GM18868 (cell line): Measurements from ENCODE around the gene DEPDC1.
A peak's percentile ranks its signal among the peaks of the same experiment; 100 is the strongest.
"Not testable (repeated sequence)": the region's sequence is repeated elsewhere in the genome, so short reads cannot be mapped to it uniquely, and the experiment has no call there.

Experiments
- ATAC-seq: cut with Tn5 transposase; IDR thresholded peaks from one replicate; pipeline ENCODE4 v1.9.1; 2021; ENCODE audit warnings: mild to moderate bottlenecking, moderate library complexity; ENCODE audit not compliant: unreplicated experiment

Gene DEPDC1

GRCh38 chr1:68496680-68497357 lies at the start of gene DEPDC1:
TSS of gene DEPDC1 (minus strand) at chr1:68497082. CDS start at chr1:68496999, 83 bp downstream.
- ATAC-seq = peak; percentile 93

- ATAC-seq = no peak
Measured at GRCh38 chr1:68544651-68545050, 47.8 kb upstream of the DEPDC1 start.

- no peak for ATAC-seq
Measured at GRCh38 chr1:68542586-68542985, 45.7 kb upstream of the DEPDC1 start.

- ATAC-seq = no peak
Measured at GRCh38 chr1:68538941-68539340, 42.1 kb upstream of the DEPDC1 start.

- no peak for ATAC-seq
Measured at GRCh38 chr1:68528243-68528642, 31.4 kb upstream of the DEPDC1 start.

- no peak for ATAC-seq
Measured at GRCh38 chr1:68525781-68526180, 28.9 kb upstream of the DEPDC1 start.

GRCh38 chr1:68521286-68521685 lies 24.4 kb upstream of the DEPDC1 start:
- no peak for ATAC-seq

GRCh38 chr1:68516066-68516465 lies 19.2 kb upstream of the DEPDC1 start:
- ATAC-seq = no peak

GRCh38 chr1:68511254-68511653 lies 14.4 kb upstream of the DEPDC1 start:
- no peak for ATAC-seq

GRCh38 chr1:68506386-68506785 lies 9.5 kb upstream of the DEPDC1 start:
- ATAC-seq = no peak

GRCh38 chr1:68503085-68503484 lies 6.2 kb upstream of the DEPDC1 start:
- ATAC-seq = no peak

- peak; percentile 17 for ATAC-seq
Measured at GRCh38 chr1:68497358-68497698, 446 bp upstream of the DEPDC1 start.

GRCh38 chr1:68495968-68496679 lies 758 bp downstream of the DEPDC1 start:
- peak; percentile 26 for ATAC-seq

- ATAC-seq = no peak
Measured at GRCh38 chr1:68495532-68495931, 1.4 kb downstream of the DEPDC1 start.

- no peak for ATAC-seq
Measured at GRCh38 chr1:68493193-68493592, 3.7 kb downstream of the DEPDC1 start.

- not testable (repeated sequence) for ATAC-seq
Measured at GRCh38 chr1:68492255-68492654, 4.6 kb downstream of the DEPDC1 start.

GRCh38 chr1:68490046-68490651 lies 6.7 kb downstream of the DEPDC1 start:
- ATAC-seq = no peak

GRCh38 chr1:68485431-68486022 lies 11.4 kb downstream of the DEPDC1 start:
- ATAC-seq = no peak

GRCh38 chr1:68484618-68485017 lies 12.3 kb downstream of the DEPDC1 start:
- ATAC-seq = no peak

GRCh38 chr1:68481041-68481440 lies 15.8 kb downstream of the DEPDC1 start:
- no peak for ATAC-seq

- no peak for ATAC-seq
Measured at GRCh38 chr1:68479501-68479900, 17.4 kb downstream of the DEPDC1 start.

- ATAC-seq = no peak
Measured at GRCh38 chr1:68478662-68479061, 18.2 kb downstream of the DEPDC1 start.
